Liver (tissue), 9 donors: Measurements from ENCODE around the gene MAP4K4. TPM values are rescaled to one million over a fixed set of nuclear protein-coding genes. Genes with fewer than 3 reads are reported as not detected.

Source experiments
- DNase-seq: peaks from one replicate; pipeline ENCODE4 v3.0.0-alpha.2; 2017; ENCODE audit warnings: low spot score
- H3K27ac ChIP-seq, 2 donors: one replicate each; pipeline ENCODE4 v1.7.0; 2013; ENCODE audit warnings: inconsistent platforms in 2 of 2, low read length in 2 of 2, control low read depth in 1 of 2, low read depth in 1 of 2, mild to moderate bottlenecking in 1 of 2
- H3K27me3 ChIP-seq, 4 donors: one replicate each; pipeline versions ENCODE4 v1.6.1 to v1.7.0; 2013; ENCODE audit warnings: low read length in 3 of 4, inconsistent platforms in 1 of 4, mild to moderate bottlenecking in 1 of 4, moderate library complexity in 1 of 4; ENCODE audit not compliant: control insufficient read depth in 4 of 4, insufficient read depth in 4 of 4
- H3K36me3 ChIP-seq, 4 donors: one replicate each; pipeline versions ENCODE4 v1.6.1 to v1.7.0; 2013; ENCODE audit warnings: low read length in 3 of 4, mild to moderate bottlenecking in 3 of 4, low read depth in 1 of 4, moderate library complexity in 1 of 4; ENCODE audit not compliant: control insufficient read depth in 4 of 4, insufficient read depth in 3 of 4
- H3K4me1 ChIP-seq, 4 donors: one replicate each; pipeline versions ENCODE4 v1.6.1 to v1.7.0; 2013; ENCODE audit warnings: low read length in 3 of 4, mild to moderate bottlenecking in 3 of 4, moderate library complexity in 1 of 4; ENCODE audit not compliant: control insufficient read depth in 4 of 4, insufficient read depth in 4 of 4
- H3K4me3 ChIP-seq, 3 donors: one replicate each; pipeline versions ENCODE4 v1.6.1 to v1.7.0; 2013; ENCODE audit warnings: low read length in 3 of 3, control low read depth in 1 of 3, low read depth in 1 of 3, mild to moderate bottlenecking in 1 of 3
- H3K9ac ChIP-seq, 2 donors: one replicate each; pipeline ENCODE4 v1.7.0; 2013; ENCODE audit warnings: low read length in 2 of 2, mild to moderate bottlenecking in 2 of 2, moderate library complexity in 2 of 2, control low read depth in 1 of 2, low read depth in 1 of 2
- H3K9me3 ChIP-seq, 4 donors: one replicate each; pipeline versions ENCODE4 v1.6.1 to v1.7.0; 2013; ENCODE audit warnings: low read length in 3 of 4; ENCODE audit not compliant: control insufficient read depth in 4 of 4
- EGR1 ChIP-seq, 2 donors: IDR thresholded peaks; 2 replicates each; pipeline ENCODE4 v1.6.1; 2016 to 2018; ENCODE audit warnings: antibody characterized with exemption in 2 of 2, low read depth in 2 of 2
- FOXA1 ChIP-seq: IDR thresholded peaks from 2 replicates; pipeline ENCODE4 v1.6.1; 2016; ENCODE audit warnings: antibody characterized with exemption
- FOXA2 ChIP-seq: IDR thresholded peaks from 2 replicates; pipeline ENCODE4 v1.6.1; 2016; ENCODE audit warnings: antibody characterized with exemption
- HNF4G ChIP-seq: IDR thresholded peaks from 2 replicates; pipeline ENCODE4 v1.6.1; 2016; ENCODE audit warnings: antibody characterized with exemption
- JUND ChIP-seq, 2 donors: IDR thresholded peaks; 2 replicates each; pipeline ENCODE4 v1.6.1; 2016; ENCODE audit warnings: antibody characterized with exemption in 2 of 2
- RAD21 ChIP-seq, 2 donors: IDR thresholded peaks; 2 replicates each; pipeline ENCODE4 v1.6.1; 2016; ENCODE audit warnings: antibody characterized with exemption in 2 of 2, mild to moderate bottlenecking in 2 of 2
- RXRA ChIP-seq, 2 donors: IDR thresholded peaks; 2 replicates each; pipeline ENCODE4 v1.6.1; 2017 to 2018; ENCODE audit warnings: antibody characterized with exemption in 2 of 2, mild to moderate bottlenecking in 1 of 2
- YY1 ChIP-seq: IDR thresholded peaks from 2 replicates; pipeline ENCODE4 v1.6.1; 2016; ENCODE audit warnings: antibody characterized with exemption, mild to moderate bottlenecking
- WGBS: extraction: QIAGEN DNeasy Blood & Tissue Kit; methylation state at CpG from one replicate; pipeline ENCODE4 v1.1.7; 2013; 5-methylcytosine and 5-hydroxymethylcytosine counted together
- polyA plus RNA-seq, 2 donors: library from polyadenylated mRNA; stranded (reverse) in 1 of 2; unstranded in 1 of 2; fragments of 200-250 nt in 1 of 2; fragments of >200 nt in 1 of 2; fragmentation: Nextera tagmentation in 1 of 2; extraction: Ambion mirVana in 1 of 2; gene quantifications; one replicate each; pipeline versions ENCODE4 v1.2.1 to v1.2.3, GENCODE V29; 2013 to 2015
- total RNA-seq, 2 donors: library from RNA; depleted of rRNA; stranded (reverse); fragments of >200 nt; gene quantifications; one replicate each; pipeline ENCODE4 v1.2.3, GENCODE V29; 2014
- TF ChIP-seq, protein P1 (sequence below): fragments of 150-350 bp; IDR thresholded peaks from 2 replicates; pipeline ENCODE4 v1.5.1; 2017; ENCODE audit warnings: improper control_type of control experiment, low read depth, low read length; ENCODE audit not compliant: missing input control
- TF ChIP-seq, protein P2 (sequence below): IDR thresholded peaks from 2 replicates; pipeline ENCODE4 v1.6.1; 2016; ENCODE audit warnings: antibody characterized with exemption, mild to moderate bottlenecking
- TF ChIP-seq, protein P3 (sequence below): IDR thresholded peaks from 2 replicates; pipeline ENCODE4 v1.6.1; 2016; ENCODE audit warnings: antibody characterized with exemption
- donor health status: healthy.
- donor health status: healthy.
- donor health status: healthy.
- donor health status: healthy.
- donor health status: healthy.

MAP4K4 gene
- total and polyA plus RNA-seq, 4 donors: 9.1 to 40.0 (median 23.6) TPM

DNA sequence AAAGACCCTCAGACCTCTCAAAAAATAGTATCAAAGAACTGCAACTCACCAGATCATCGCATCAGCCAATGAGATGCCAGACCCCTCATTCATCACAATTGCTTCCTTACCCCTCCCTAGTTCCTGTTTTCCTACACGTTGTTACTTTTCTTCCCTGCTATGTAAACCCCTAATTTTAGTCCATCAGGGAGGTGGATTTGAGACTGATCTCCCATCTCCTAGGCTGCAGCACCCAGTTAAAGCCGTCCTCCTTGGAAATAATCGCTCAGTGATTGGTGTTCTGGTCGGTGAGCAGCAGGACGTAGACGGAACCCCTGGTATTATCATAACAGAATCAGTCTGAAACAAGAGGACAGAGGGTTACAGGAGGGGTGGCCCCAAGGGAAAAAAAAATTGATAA, 44.0 kb upstream of the MAP4K4 start:
- whole genome bisulfite sequencing: 87% methylated on average over 7 of the region's 7 CpGs
- Histone ChIP-seq H3K9ac (no peak overlapping the region), H3K4me1 (peaks cover 0 to 9% (median 7%) of the 10 kb centered on the region in 4 donors), H3K27ac (no peak overlapping the region), H3K36me3 (no peaks in the 10 kb centered on the region), H3K9me3 (no peaks in the 10 kb centered on the region), H3K27me3 (no peaks in the 10 kb centered on the region), H3K4me3 (no peak overlapping the region)
- DNase-seq: no peak
- TF ChIP-seq YY1 (no peak), HNF4G (no peak), FOXA1 (no peak), EGR1 (IDR thresholded peaks at IDR 0.05; ENCODE audit: low read depth in 2 of 2) (no peak)

DNA sequence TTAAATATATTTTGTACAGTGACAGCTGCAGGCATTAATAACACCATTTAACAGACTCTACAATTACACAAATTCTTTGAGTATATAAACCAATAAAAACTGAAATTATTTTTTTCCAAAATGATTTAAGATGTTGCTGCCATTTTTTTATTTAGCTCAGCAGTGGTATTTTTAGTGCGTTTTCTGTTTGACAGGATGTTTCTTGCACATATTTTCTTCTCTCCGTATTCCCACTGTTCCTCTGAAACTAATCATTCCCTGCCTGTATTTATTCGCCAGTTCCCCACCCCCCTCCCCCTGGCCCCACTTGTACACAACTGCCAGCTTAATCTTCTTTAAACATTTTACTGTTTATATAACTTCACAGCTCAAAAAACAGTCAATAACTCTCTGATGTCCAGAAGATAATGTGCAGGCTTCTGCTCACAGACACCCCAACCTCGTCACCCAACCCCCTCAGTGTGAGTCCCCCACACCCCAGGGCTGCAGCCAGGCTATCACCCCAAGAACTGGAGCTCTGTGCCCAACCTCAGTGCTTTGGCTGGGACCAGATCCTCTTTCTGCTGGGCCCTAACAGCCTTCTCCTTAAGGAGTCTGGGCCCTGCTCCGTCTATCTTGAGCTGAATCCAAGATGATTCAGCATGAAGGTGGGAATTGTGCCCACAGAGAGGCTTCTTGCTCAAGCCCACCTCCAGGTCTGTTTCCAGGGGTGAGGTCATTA, 41.6 kb upstream of the MAP4K4 start:
- no peak overlapping the region for H3K4me3 ChIP-seq
- DNase-seq: no peak
- H3K27me3 ChIP-seq: no peaks in the 10 kb centered on the region
- WGBS: 41% methylated on average over 5 of the region's 5 CpGs
- H3K4me1 ChIP-seq: peaks cover 0 to 9% (median 7%) of the 10 kb centered on the region in 4 donors
- H3K9ac ChIP-seq: peak overlapping the region in 1 of 2 donors; percentile 13
- H3K27ac ChIP-seq: no peak overlapping the region
- no peaks in the 10 kb centered on the region for H3K36me3 ChIP-seq
- no peaks in the 10 kb centered on the region for H3K9me3 ChIP-seq
- TF ChIP-seq RXRA (IDR thresholded peaks at IDR 0.05) (no peak), JUND (IDR thresholded peaks at IDR 0.05) (no peak), FOXA1 (no peak), FOXA2 (no peak), RAD21 (IDR thresholded peaks at IDR 0.05) (no peak)
- TF ChIP-seq, protein P1, sequence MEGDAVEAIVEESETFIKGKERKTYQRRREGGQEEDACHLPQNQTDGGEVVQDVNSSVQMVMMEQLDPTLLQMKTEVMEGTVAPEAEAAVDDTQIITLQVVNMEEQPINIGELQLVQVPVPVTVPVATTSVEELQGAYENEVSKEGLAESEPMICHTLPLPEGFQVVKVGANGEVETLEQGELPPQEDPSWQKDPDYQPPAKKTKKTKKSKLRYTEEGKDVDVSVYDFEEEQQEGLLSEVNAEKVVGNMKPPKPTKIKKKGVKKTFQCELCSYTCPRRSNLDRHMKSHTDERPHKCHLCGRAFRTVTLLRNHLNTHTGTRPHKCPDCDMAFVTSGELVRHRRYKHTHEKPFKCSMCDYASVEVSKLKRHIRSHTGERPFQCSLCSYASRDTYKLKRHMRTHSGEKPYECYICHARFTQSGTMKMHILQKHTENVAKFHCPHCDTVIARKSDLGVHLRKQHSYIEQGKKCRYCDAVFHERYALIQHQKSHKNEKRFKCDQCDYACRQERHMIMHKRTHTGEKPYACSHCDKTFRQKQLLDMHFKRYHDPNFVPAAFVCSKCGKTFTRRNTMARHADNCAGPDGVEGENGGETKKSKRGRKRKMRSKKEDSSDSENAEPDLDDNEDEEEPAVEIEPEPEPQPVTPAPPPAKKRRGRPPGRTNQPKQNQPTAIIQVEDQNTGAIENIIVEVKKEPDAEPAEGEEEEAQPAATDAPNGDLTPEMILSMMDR: no peak
- TF ChIP-seq, protein P2, sequence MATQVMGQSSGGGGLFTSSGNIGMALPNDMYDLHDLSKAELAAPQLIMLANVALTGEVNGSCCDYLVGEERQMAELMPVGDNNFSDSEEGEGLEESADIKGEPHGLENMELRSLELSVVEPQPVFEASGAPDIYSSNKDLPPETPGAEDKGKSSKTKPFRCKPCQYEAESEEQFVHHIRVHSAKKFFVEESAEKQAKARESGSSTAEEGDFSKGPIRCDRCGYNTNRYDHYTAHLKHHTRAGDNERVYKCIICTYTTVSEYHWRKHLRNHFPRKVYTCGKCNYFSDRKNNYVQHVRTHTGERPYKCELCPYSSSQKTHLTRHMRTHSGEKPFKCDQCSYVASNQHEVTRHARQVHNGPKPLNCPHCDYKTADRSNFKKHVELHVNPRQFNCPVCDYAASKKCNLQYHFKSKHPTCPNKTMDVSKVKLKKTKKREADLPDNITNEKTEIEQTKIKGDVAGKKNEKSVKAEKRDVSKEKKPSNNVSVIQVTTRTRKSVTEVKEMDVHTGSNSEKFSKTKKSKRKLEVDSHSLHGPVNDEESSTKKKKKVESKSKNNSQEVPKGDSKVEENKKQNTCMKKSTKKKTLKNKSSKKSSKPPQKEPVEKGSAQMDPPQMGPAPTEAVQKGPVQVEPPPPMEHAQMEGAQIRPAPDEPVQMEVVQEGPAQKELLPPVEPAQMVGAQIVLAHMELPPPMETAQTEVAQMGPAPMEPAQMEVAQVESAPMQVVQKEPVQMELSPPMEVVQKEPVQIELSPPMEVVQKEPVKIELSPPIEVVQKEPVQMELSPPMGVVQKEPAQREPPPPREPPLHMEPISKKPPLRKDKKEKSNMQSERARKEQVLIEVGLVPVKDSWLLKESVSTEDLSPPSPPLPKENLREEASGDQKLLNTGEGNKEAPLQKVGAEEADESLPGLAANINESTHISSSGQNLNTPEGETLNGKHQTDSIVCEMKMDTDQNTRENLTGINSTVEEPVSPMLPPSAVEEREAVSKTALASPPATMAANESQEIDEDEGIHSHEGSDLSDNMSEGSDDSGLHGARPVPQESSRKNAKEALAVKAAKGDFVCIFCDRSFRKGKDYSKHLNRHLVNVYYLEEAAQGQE: no peak
- TF ChIP-seq, protein P3, sequence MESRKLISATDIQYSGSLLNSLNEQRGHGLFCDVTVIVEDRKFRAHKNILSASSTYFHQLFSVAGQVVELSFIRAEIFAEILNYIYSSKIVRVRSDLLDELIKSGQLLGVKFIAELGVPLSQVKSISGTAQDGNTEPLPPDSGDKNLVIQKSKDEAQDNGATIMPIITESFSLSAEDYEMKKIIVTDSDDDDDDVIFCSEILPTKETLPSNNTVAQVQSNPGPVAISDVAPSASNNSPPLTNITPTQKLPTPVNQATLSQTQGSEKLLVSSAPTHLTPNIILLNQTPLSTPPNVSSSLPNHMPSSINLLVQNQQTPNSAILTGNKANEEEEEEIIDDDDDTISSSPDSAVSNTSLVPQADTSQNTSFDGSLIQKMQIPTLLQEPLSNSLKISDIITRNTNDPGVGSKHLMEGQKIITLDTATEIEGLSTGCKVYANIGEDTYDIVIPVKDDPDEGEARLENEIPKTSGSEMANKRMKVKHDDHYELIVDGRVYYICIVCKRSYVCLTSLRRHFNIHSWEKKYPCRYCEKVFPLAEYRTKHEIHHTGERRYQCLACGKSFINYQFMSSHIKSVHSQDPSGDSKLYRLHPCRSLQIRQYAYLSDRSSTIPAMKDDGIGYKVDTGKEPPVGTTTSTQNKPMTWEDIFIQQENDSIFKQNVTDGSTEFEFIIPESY: no peak
